Endodermal cell (in vitro differentiated cells): ENCODE measurements around the gene NANOS1. TPM values are rescaled to one million over a fixed set of nuclear protein-coding genes. Genes with fewer than 3 reads are reported as not detected.

ENCODE experiments used
- DNase-seq: peaks from one replicate; pipeline ENCODE4 v3.0.0-alpha.2; 2017
- H3K27ac ChIP-seq: 2 replicates; pipeline ENCODE4 v1.5.1; 2013; ENCODE audit warnings: mild to moderate bottlenecking, low read depth, low read length, moderate library complexity
- H3K27me3 ChIP-seq: 2 replicates; pipeline ENCODE4 v1.6.1; 2013; ENCODE audit warnings: mild to moderate bottlenecking, low read length, moderate library complexity; ENCODE audit not compliant: insufficient read depth, control insufficient read depth, poor library complexity, severe bottlenecking
- H3K36me3 ChIP-seq: 2 replicates; pipeline ENCODE4 v1.7.0; 2013; ENCODE audit warnings: mild to moderate bottlenecking, low read length, moderate library complexity; ENCODE audit not compliant: control insufficient read depth, insufficient read depth
- H3K4me1 ChIP-seq: one replicate; pipeline ENCODE4 v1.7.0; 2013; ENCODE audit warnings: low read length; ENCODE audit not compliant: control insufficient read depth, insufficient read depth
- H3K4me3 ChIP-seq: 2 replicates; pipeline ENCODE4 v1.5.1; 2013; ENCODE audit warnings: mild to moderate bottlenecking, low read length, moderate library complexity
- H3K9ac ChIP-seq: 2 replicates; pipeline ENCODE4 v1.6.1; 2013; ENCODE audit warnings: mild to moderate bottlenecking, low read length, moderate library complexity; ENCODE audit not compliant: poor library complexity, severe bottlenecking; ENCODE audit errors: extremely low read depth
- H3K9me3 ChIP-seq: 2 replicates; pipeline ENCODE4 v1.6.1; 2013; ENCODE audit warnings: mild to moderate bottlenecking, low read length, moderate library complexity; ENCODE audit not compliant: control insufficient read depth
- H3K27ac Mint-ChIP-seq: 2 replicates; pipeline ENCODE4 v1.8.0; 2020; ENCODE audit warnings: mixed read lengths
- H3K27me3 Mint-ChIP-seq: 2 replicates; pipeline ENCODE4 v1.8.0; 2021; ENCODE audit warnings: mild to moderate bottlenecking, mixed read lengths; ENCODE audit not compliant: insufficient read depth
- H3K36me3 Mint-ChIP-seq: 2 replicates; pipeline ENCODE4 v1.8.0; 2020; ENCODE audit warnings: low read depth, mixed read lengths
- H3K4me1 Mint-ChIP-seq: 2 replicates; pipeline ENCODE4 v1.8.0; 2020; ENCODE audit warnings: mixed read lengths
- H3K4me3 Mint-ChIP-seq: 2 replicates; pipeline ENCODE4 v1.8.0; 2020; ENCODE audit warnings: mild to moderate bottlenecking, moderate library complexity, mixed read lengths
- H3K9me3 Mint-ChIP-seq: 2 replicates; pipeline ENCODE4 v1.8.0; 2020; ENCODE audit warnings: mild to moderate bottlenecking, mixed read lengths
- WGBS, 2 experiments: methylation state at CpG; one replicate each; pipeline versions ENCODE4 v1.1.5 to v1.1.7; 2013; ENCODE audit warnings: missing lambda C conversion rate in 2 of 2, mixed read lengths in 1 of 2; ENCODE audit not compliant: insufficient coverage in 1 of 2, insufficient read length in 1 of 2; 5-methylcytosine and 5-hydroxymethylcytosine counted together
- total RNA-seq, 2 donors: library from RNA; stranded (reverse); fragmentation: NEBNext Ultra II Directional in 1 of 2; extraction: Animal tissue kit (Norgen Biotek cat#: 25700) in 1 of 2; gene quantifications; 2 replicates in 1 of 2; 3 replicates in 1 of 2; pipeline ENCODE4 v1.2.1, GENCODE V29; 2021
- TF ChIP-seq, protein P1 (sequence below): fragments of 200-600 bp; sonication (generic); conservative IDR thresholded peaks from 2 replicates; pipeline ENCODE4 v1.5.0; 2021; ENCODE audit warnings: antibody characterized with exemption, mild to moderate bottlenecking

The NANOS1 gene
- total RNA-seq, 2 donors from 2014 or later: 0.71 to 1.7 TPM

DNA sequence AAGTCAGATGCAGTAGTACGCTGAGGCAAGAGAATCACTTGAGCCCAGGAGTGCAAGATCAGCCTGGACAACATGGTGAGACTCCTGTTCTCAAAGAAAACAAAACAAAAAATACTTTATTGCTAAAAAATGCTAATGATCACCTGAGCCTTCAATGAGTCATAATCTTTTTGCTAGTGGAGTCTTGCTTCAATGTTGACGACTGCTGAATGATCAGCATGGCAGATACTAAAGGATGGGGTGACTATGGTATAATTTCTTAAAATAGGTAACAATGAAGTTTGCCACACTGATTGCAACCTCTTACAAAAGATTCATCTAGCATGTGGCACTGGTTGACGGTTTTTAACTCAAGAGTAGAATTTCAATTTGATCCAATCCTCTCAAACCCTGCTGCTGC lies 22.3 kb downstream of the NANOS1 start:
- H3K27me3 ChIP-seq: no peaks in the 10 kb centered on the region
- Mint-ChIP-seq H3K4me3 (no peak overlapping the region), H3K9me3 (no peaks in the 10 kb centered on the region), H3K27ac (no peak overlapping the region), H3K36me3 (peaks cover 94% of the 10 kb centered on the region), H3K4me1 (no peaks in the 10 kb centered on the region), H3K27me3 (no peaks in the 10 kb centered on the region)
- no peak overlapping the region for H3K4me3 ChIP-seq
- WGBS, 2 experiments: 90 to 100% methylated on average over 3 of the region's 3 CpGs
- TF ChIP-seq, protein P1, sequence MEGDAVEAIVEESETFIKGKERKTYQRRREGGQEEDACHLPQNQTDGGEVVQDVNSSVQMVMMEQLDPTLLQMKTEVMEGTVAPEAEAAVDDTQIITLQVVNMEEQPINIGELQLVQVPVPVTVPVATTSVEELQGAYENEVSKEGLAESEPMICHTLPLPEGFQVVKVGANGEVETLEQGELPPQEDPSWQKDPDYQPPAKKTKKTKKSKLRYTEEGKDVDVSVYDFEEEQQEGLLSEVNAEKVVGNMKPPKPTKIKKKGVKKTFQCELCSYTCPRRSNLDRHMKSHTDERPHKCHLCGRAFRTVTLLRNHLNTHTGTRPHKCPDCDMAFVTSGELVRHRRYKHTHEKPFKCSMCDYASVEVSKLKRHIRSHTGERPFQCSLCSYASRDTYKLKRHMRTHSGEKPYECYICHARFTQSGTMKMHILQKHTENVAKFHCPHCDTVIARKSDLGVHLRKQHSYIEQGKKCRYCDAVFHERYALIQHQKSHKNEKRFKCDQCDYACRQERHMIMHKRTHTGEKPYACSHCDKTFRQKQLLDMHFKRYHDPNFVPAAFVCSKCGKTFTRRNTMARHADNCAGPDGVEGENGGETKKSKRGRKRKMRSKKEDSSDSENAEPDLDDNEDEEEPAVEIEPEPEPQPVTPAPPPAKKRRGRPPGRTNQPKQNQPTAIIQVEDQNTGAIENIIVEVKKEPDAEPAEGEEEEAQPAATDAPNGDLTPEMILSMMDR: no peak
- H3K27ac ChIP-seq: no peak overlapping the region
- H3K9me3 ChIP-seq: peaks cover 4% of the 10 kb centered on the region
- H3K36me3 ChIP-seq: peaks cover 99% of the 10 kb centered on the region
- DNase-seq: peak; percentile 2
- H3K4me1 ChIP-seq: no peaks in the 10 kb centered on the region
- no peak overlapping the region for H3K9ac ChIP-seq

DNA sequence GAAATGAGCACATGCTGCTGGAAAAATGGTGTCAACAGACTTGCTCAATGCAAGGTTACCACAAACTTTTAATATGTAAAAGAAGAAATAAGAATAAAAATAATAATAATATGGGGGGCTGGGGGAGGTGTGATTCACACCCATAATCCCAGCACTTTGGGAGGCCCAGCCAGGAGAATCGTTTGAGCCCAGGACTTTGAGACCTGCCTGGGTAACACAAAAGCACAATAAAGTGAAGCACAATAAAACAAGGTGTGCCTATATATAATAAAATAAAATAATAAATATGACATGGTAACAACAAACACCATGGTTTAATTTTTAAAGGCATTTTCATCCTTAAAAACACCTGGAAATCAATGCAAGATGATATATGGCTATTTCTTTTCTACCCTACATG lies 26.0 kb downstream of the NANOS1 start:
- no peak for DNase-seq
- Histone ChIP-seq H3K9me3 (peaks cover 4% of the 10 kb centered on the region), H3K4me1 (no peaks in the 10 kb centered on the region), H3K36me3 (peaks cover 99% of the 10 kb centered on the region), H3K27me3 (no peaks in the 10 kb centered on the region), H3K4me3 (no peak overlapping the region), H3K27ac (no peak overlapping the region), H3K9ac (no peak overlapping the region)
- Mint-ChIP-seq H3K27me3 (no peaks in the 10 kb centered on the region), H3K36me3 (peaks cover 93% of the 10 kb centered on the region), H3K4me3 (no peak overlapping the region), H3K9me3 (no peaks in the 10 kb centered on the region), H3K27ac (no peak overlapping the region), H3K4me1 (no peaks in the 10 kb centered on the region)
- TF ChIP-seq, protein P1: no peak
- WGBS, 2 experiments: 100% methylated on average over 1 of the region's 1 CpG; no CpG with 5 or more reads in 1 of the 2 experiments

DNA sequence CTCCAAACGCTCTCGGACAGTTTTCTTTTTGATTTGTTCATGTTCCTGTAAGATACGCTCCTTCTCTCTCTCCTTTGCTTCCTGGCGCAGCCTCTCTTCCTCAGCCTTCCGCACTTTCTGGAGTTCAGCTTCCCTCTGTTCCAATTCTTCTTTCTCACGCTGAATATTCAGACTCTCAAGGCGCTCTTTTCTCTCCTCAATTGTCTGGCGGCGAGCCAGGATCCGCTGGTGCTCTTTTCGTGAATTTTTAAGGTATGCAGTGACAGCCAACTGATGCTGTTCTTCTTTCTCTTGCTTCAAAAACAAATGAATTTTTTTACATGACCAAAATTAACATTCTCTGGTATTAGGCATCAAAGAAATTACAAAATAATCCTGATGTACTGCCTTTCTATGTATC lies 28.5 kb downstream of the NANOS1 start:
- Mint-ChIP-seq H3K36me3 (peaks cover 88% of the 10 kb centered on the region), H3K9me3 (no peaks in the 10 kb centered on the region), H3K27me3 (no peaks in the 10 kb centered on the region), H3K27ac (no peak overlapping the region), H3K4me1 (no peaks in the 10 kb centered on the region), H3K4me3 (no peak overlapping the region)
- TF ChIP-seq, protein P1: no peak
- no peak overlapping the region for H3K9ac ChIP-seq
- no peak overlapping the region for H3K4me3 ChIP-seq
- H3K27ac ChIP-seq: no peak overlapping the region
- WGBS, 2 experiments: 95 to 97% methylated on average over 11 of the region's 11 CpGs
- peaks cover 2% of the 10 kb centered on the region for H3K9me3 ChIP-seq
- peaks cover 99% of the 10 kb centered on the region for H3K36me3 ChIP-seq
- H3K4me1 ChIP-seq: peaks cover 3% of the 10 kb centered on the region
- no peak for DNase-seq
- H3K27me3 ChIP-seq: no peaks in the 10 kb centered on the region
